MCF 10A (cell line): ENCODE measurements around the gene TRPM3. TPM values are rescaled to one million over a fixed set of nuclear protein-coding genes. Genes with fewer than 3 reads are reported as not detected.

ENCODE experiments used
- BruUV-seq: library from RNA; stranded (reverse); fragments of 400-500 nt; replicated peaks from 2 replicates; lab custom pipeline; 2021; lab: Mats Ljungman, UMichigan
- CTCF ChIA-PET: fragments of 300-600 bp; sonication (Branson Sonifier 250); formaldehyde crosslinking; extraction: SDS; loops from one replicate; lab custom pipeline; 2021; ENCODE audit warnings: antibody characterized with exemption, inconsistent platforms; lab: Yijun Ruan, JAX
- POLR2A ChIA-PET: fragments of 300-600, 350-650 bp; sonication (Branson Sonifier 250); formaldehyde crosslinking; extraction: SDS; loops from one replicate; lab custom pipeline; 2020; ENCODE audit warnings: antibody characterized with exemption, inconsistent platforms; lab: Yijun Ruan, JAX
- DNase-seq: peaks from one replicate; pipeline ENCODE4 v3.0.0-alpha.2; 2018; ENCODE audit not compliant: unreplicated experiment
- H3K27ac Mint-ChIP-seq: one replicate; pipeline ENCODE4 v1.8.0; 2022; ENCODE audit warnings: mild to moderate bottlenecking, low read depth, mixed read lengths; ENCODE audit not compliant: unreplicated experiment
- H3K27me3 Mint-ChIP-seq: one replicate; pipeline ENCODE4 v1.8.0; 2022; ENCODE audit warnings: mixed read lengths; ENCODE audit not compliant: insufficient read depth, unreplicated experiment
- H3K36me3 Mint-ChIP-seq: one replicate; pipeline ENCODE4 v1.8.0; 2022; ENCODE audit warnings: mild to moderate bottlenecking, moderate library complexity, mixed read lengths; ENCODE audit not compliant: insufficient read depth, unreplicated experiment
- H3K4me1 Mint-ChIP-seq: one replicate; pipeline ENCODE4 v1.8.0; 2022; ENCODE audit warnings: mixed read lengths; ENCODE audit not compliant: insufficient read depth, unreplicated experiment
- H3K4me3 Mint-ChIP-seq: one replicate; pipeline ENCODE4 v1.8.0; 2022; ENCODE audit warnings: mild to moderate bottlenecking, moderate library complexity, mixed read lengths; ENCODE audit not compliant: unreplicated experiment
- H3K9me3 Mint-ChIP-seq: one replicate; pipeline ENCODE4 v1.8.0; 2022; ENCODE audit warnings: mixed read lengths; ENCODE audit not compliant: unreplicated experiment
- intact Hi-C: fragments of 100-400 bp; cut with micrococcal nuclease; formaldehyde crosslinking; loops from 2 replicates; pipeline ENCODE4 v1.14.1; 2022
- total RNA-seq: library from RNA; stranded (reverse); gene quantifications from 2 replicates; pipeline ENCODE4 v1.2.3, GENCODE V29; 2022
- TF ChIP-seq, protein P1 (sequence below): fragments of 200-600 bp; IDR thresholded peaks from one replicate; pipeline ENCODE4 v1.8.0; 2022; ENCODE audit warnings: antibody characterized with exemption, mild to moderate bottlenecking; ENCODE audit not compliant: unreplicated experiment

TRPM3 gene
- total RNA-seq, 1 experiment from 2014 or later = 0.44 TPM

DNA sequence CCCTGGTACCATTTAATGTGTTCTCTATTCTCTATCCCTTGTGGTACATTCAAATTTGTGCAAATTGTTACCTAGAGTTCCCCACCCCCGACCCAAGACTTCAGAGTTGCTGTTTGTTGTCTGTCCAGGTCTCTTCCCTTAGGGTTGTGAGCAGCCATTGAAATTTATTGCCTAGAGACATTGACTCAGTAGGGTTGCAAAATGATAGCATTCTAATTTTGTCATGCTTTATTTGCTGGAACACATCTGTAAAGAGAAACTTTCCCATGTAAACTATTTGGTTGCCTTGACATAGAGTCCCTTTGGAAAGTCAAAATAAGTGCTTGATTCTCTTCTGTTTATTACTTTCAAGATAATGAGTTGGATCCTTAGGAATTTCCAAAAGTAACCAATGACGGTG is 615.3 kb downstream of the TRPM3 start:
- Mint-ChIP-seq H3K4me1 (no peaks in the 10 kb centered on the region), H3K27ac (peak overlapping the region; percentile 50), H3K36me3 (no peaks in the 10 kb centered on the region), H3K27me3 (no peaks in the 10 kb centered on the region), H3K4me3 (no peak overlapping the region), H3K9me3 (no peaks in the 10 kb centered on the region)
- CTCF ChIA-PET = no interaction called here
- intact Hi-C loops = no loop called here
- POLR2A ChIA-PET = interaction anchor here (3.5 kb wide), 1 partner anchor 86 kb away, joined by 16 read pairs; no protein-coding TSS in a partner anchor
- TF ChIP-seq, protein P1, sequence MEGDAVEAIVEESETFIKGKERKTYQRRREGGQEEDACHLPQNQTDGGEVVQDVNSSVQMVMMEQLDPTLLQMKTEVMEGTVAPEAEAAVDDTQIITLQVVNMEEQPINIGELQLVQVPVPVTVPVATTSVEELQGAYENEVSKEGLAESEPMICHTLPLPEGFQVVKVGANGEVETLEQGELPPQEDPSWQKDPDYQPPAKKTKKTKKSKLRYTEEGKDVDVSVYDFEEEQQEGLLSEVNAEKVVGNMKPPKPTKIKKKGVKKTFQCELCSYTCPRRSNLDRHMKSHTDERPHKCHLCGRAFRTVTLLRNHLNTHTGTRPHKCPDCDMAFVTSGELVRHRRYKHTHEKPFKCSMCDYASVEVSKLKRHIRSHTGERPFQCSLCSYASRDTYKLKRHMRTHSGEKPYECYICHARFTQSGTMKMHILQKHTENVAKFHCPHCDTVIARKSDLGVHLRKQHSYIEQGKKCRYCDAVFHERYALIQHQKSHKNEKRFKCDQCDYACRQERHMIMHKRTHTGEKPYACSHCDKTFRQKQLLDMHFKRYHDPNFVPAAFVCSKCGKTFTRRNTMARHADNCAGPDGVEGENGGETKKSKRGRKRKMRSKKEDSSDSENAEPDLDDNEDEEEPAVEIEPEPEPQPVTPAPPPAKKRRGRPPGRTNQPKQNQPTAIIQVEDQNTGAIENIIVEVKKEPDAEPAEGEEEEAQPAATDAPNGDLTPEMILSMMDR = no peak
- DNase-seq = peak; percentile 36
- no TSS peak for BruUV-seq

DNA sequence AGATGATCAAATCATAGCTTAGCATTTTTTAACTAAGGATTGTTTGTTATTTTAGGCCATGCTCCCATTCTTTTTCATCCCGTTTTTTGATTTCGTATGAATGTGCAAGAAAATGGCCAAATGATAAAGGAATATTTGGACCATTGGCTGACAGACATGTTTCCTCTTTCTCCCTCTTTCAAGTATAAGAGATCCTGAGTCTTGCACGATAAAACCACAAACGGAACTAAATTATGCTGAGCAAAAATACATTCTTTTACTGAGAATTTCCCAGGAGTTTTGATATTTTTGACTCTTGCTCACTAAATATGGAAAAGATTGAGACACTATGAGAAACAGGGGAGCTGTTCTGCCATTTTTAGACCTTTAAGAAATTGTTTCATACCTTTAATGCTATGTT is 616.6 kb downstream of the TRPM3 start:
- no peaks in the 10 kb centered on the region for H3K36me3 Mint-ChIP-seq
- no peak overlapping the region for H3K4me3 Mint-ChIP-seq
- ChIA-PET POLR2A (interaction anchor here (1.3 kb wide), 1 partner anchor 16 kb away, joined by 8 read pairs; no protein-coding TSS in a partner anchor), CTCF (interaction anchor here (0.6 to 1.0 kb wide), 3 partner anchors 38 to 111 kb away, joined by 3 read pairs; no protein-coding TSS in a partner anchor)
- no peaks in the 10 kb centered on the region for H3K4me1 Mint-ChIP-seq
- DNase-seq = no peak
- no TSS peak for BruUV-seq
- TF ChIP-seq, protein P1 = no peak
- intact Hi-C loops = no loop called here
- no peaks in the 10 kb centered on the region for H3K27me3 Mint-ChIP-seq
- H3K9me3 Mint-ChIP-seq = no peaks in the 10 kb centered on the region
- H3K27ac Mint-ChIP-seq = no peak overlapping the region

- H3K27ac Mint-ChIP-seq = no peak overlapping the region
- BruUV-seq = no TSS peak
- CTCF ChIA-PET = interaction anchor here (0.7 kb wide), 1 partner anchor 123 kb away, joined by 5 read pairs; no protein-coding TSS in a partner anchor
These were observed 618.7 kb downstream of the TRPM3 start for GRCh38 chr9:70502690-70503089.

GRCh38 chr9:70500793-70501192 is 620.6 kb downstream of the TRPM3 start:
- CTCF ChIA-PET = interaction anchor here (1.2 to 2.7 kb wide), 3 partner anchors 10 to 102 kb away, joined by 3 to 16 read pairs (median 4); no protein-coding TSS in a partner anchor
- intact Hi-C loops = no loop called here
- Mint-ChIP-seq H3K4me1 (no peaks in the 10 kb centered on the region), H3K27me3 (no peaks in the 10 kb centered on the region), H3K27ac (no peak overlapping the region), H3K36me3 (no peaks in the 10 kb centered on the region), H3K4me3 (no peak overlapping the region), H3K9me3 (no peaks in the 10 kb centered on the region)
- DNase-seq = no peak
- POLR2A ChIA-PET = interaction anchor here (2.0 kb wide), 1 partner anchor 12 kb away, joined by 5 read pairs; no protein-coding TSS in a partner anchor
- TF ChIP-seq, protein P1 = no peak
- BruUV-seq = no TSS peak

More at GRCh38 chr9:70502690-70503089, 618.7 kb downstream of the TRPM3 start:
- intact Hi-C loops = no loop called here
- Mint-ChIP-seq H3K4me1 (no peaks in the 10 kb centered on the region), H3K36me3 (no peaks in the 10 kb centered on the region), H3K27me3 (no peaks in the 10 kb centered on the region), H3K9me3 (no peaks in the 10 kb centered on the region), H3K4me3 (no peak overlapping the region)
- DNase-seq = no peak
- TF ChIP-seq, protein P1 = no peak
- POLR2A ChIA-PET = interaction anchor here (1.0 to 1.1 kb wide), 2 partner anchors 9 kb away, joined by 3 to 4 read pairs; no protein-coding TSS in a partner anchor
